Endothelial cell of umbilical vein (primary cell): Measurements from ENCODE around the gene KIF5C. TPM values are rescaled to one million over a fixed set of nuclear protein-coding genes. Genes with fewer than 3 reads are reported as not detected.

ENCODE experiments used
- BruUV-seq: library from RNA; stranded (reverse); fragments of 400-500 nt; replicated peaks from 2 replicates; lab custom pipeline; 2021; lab: Mats Ljungman, UMichigan
- CTCF ChIA-PET: fragments of 300-600, 350-600 bp; sonication (Branson Sonifier 250); formaldehyde crosslinking; loops from one replicate; lab custom pipeline; 2021; ENCODE audit warnings: antibody characterized with exemption, inconsistent platforms; lab: Charles Lee
- POLR2A ChIA-PET: fragments of 300-600, 350-600 bp; sonication (Branson Sonifier 250); formaldehyde crosslinking; loops from one replicate; lab custom pipeline; 2021; ENCODE audit warnings: antibody characterized with exemption, inconsistent platforms; lab: Charles Lee
- DNase-seq: peaks from one replicate; pipeline ENCODE4 v3.0.0-alpha.2; 2011; ENCODE audit warnings: low read depth, low spot score
- FAIRE-seq: peaks from 2 replicates; lab custom pipeline; 2011; peaks lifted over from hg19 to GRCh38; lab: Jason Lieb, UNC
- H2AFZ ChIP-seq: 2 replicates; pipeline ENCODE4 v1.6.0; 2012; ENCODE audit warnings: low read depth, low read length, control low read depth, inconsistent platforms
- H3K27ac ChIP-seq: 2 replicates; pipeline ENCODE4 v1.5.1; 2011; ENCODE audit warnings: low read depth, mild to moderate bottlenecking, control low read depth, low read length, moderate library complexity; ENCODE audit not compliant: insufficient read depth
- H3K27me3 ChIP-seq, 2 experiments: 2 replicates each; pipeline versions ENCODE4 v1.6.0 to v1.6.1; 2011; ENCODE audit warnings: low read length in 2 of 2, mixed read lengths in 1 of 2; ENCODE audit not compliant: control insufficient read depth in 2 of 2, insufficient read depth in 2 of 2
- H3K36me3 ChIP-seq, 2 experiments: 2 replicates in 1 of 2; 3 replicates in 1 of 2; pipeline ENCODE4 v1.5.1; 2011; ENCODE audit warnings: low read length in 2 of 2, mild to moderate bottlenecking in 1 of 2, moderate library complexity in 1 of 2; ENCODE audit not compliant: control insufficient read depth in 2 of 2, insufficient read depth in 2 of 2; ENCODE audit errors: extremely low read depth in 1 of 2
- H3K4me1 ChIP-seq: 3 replicates; pipeline ENCODE4 v1.5.1; 2011; ENCODE audit warnings: mild to moderate bottlenecking, low read length; ENCODE audit not compliant: control insufficient read depth, insufficient read depth; ENCODE audit errors: extremely low read depth
- H3K4me2 ChIP-seq: 2 replicates; pipeline ENCODE4 v1.6.1; 2011; ENCODE audit warnings: low read length, control low read depth, mixed read lengths; ENCODE audit not compliant: insufficient read depth
- H3K4me3 ChIP-seq, 3 experiments: fragments of 200-600 bp in 1 of 3; sonication (generic), shearing (Covaris generic) in 1 of 3; replicated peaks in 1 of 3; 2 replicates each; pipeline ENCODE4 v1.5.1; 2011 to 2016; ENCODE audit warnings: control low read depth in 3 of 3, low read length in 3 of 3, mild to moderate bottlenecking in 2 of 3, inconsistent platforms in 1 of 3, low read depth in 1 of 3, moderate library complexity in 1 of 3; ENCODE audit not compliant: insufficient read depth in 1 of 3
- H3K79me2 ChIP-seq: 2 replicates; pipeline ENCODE4 v1.6.0; 2012; ENCODE audit warnings: low read length, inconsistent platforms; ENCODE audit not compliant: control insufficient read depth, insufficient read depth
- H3K9ac ChIP-seq: replicated peaks from 2 replicates; pipeline ENCODE3; 2011; ENCODE audit warnings: low read length, control low read depth; ENCODE audit not compliant: insufficient read depth; ENCODE audit errors: extremely low read depth
- H3K9me1 ChIP-seq: replicated peaks from 3 replicates; pipeline ENCODE4 v1.6.0; 2011; ENCODE audit warnings: mild to moderate bottlenecking, low read length; ENCODE audit not compliant: control insufficient read depth, insufficient read depth; ENCODE audit errors: extremely low read depth
- H3K9me3 ChIP-seq: replicated peaks from 2 replicates; pipeline ENCODE4 v1.5.1; 2012; ENCODE audit warnings: low read length, inconsistent platforms; ENCODE audit not compliant: control insufficient read depth, insufficient read depth
- H4K20me1 ChIP-seq: replicated peaks from 2 replicates; pipeline ENCODE3; 2011; ENCODE audit warnings: mild to moderate bottlenecking, low read length; ENCODE audit not compliant: control insufficient read depth, insufficient read depth; ENCODE audit errors: extremely low read depth
- CTCF ChIP-seq, 2 donors: IDR thresholded peaks; 1 replicate in 1 of 2; 2 replicates in 1 of 2; pipeline ENCODE4 v1.5.1; 2011; ENCODE audit warnings: low read length in 2 of 2, mild to moderate bottlenecking in 2 of 2, moderate library complexity in 2 of 2, control low read depth in 1 of 2, inconsistent platforms in 1 of 2, low read depth in 1 of 2; ENCODE audit not compliant: insufficient read depth in 1 of 2; ENCODE audit errors: extremely low read depth in 1 of 2
- EZH2 ChIP-seq: IDR thresholded peaks from 2 replicates; pipeline ENCODE4 v1.6.1; 2012; ENCODE audit warnings: borderline replicate concordance, low read depth, mild to moderate bottlenecking, moderate library complexity, low read length, inconsistent platforms; ENCODE audit not compliant: severe bottlenecking
- FOS ChIP-seq: IDR thresholded peaks from 2 replicates; pipeline ENCODE4 v1.6.1; 2011; ENCODE audit warnings: mild to moderate bottlenecking, low read length, moderate library complexity, borderline replicate concordance; ENCODE audit not compliant: insufficient read depth
- GATA2 ChIP-seq: IDR thresholded peaks from 2 replicates; pipeline ENCODE4 v1.7.0; 2011; ENCODE audit warnings: low read depth, mild to moderate bottlenecking, moderate library complexity, mixed read lengths, low read length; ENCODE audit not compliant: insufficient read length, insufficient read depth
- JUN ChIP-seq: IDR thresholded peaks from 2 replicates; pipeline ENCODE4 v1.6.1; 2011; ENCODE audit warnings: borderline replicate concordance, low read depth; ENCODE audit not compliant: insufficient read length, insufficient read depth
- MAX ChIP-seq: IDR thresholded peaks from 2 replicates; pipeline ENCODE4 v1.6.1; 2011; ENCODE audit not compliant: insufficient read depth, insufficient read length
- MYC ChIP-seq: IDR thresholded peaks from one replicate; pipeline ENCODE4 v1.6.1; 2011; ENCODE audit warnings: mild to moderate bottlenecking, low read depth, low read length
- POLR2A ChIP-seq: IDR thresholded peaks from 2 replicates; pipeline ENCODE4 v1.6.1; 2012; ENCODE audit warnings: low read depth, mild to moderate bottlenecking, control low read depth, low read length
- POLR2AphosphoS5 ChIP-seq: IDR thresholded peaks from 2 replicates; pipeline ENCODE4 v1.6.1; 2012; ENCODE audit warnings: low read depth, mild to moderate bottlenecking, control low read depth, low read length, moderate library complexity; ENCODE audit not compliant: insufficient read depth
- dilution Hi-C: fragments of 300-500 bp; cut with MboI; formaldehyde crosslinking; loops from one replicate; pipeline ENCODE4 v1.15.0; 2019; ENCODE audit warnings: low sequenced_read_pairs; ENCODE audit not compliant: extremely low pct_ligation_motif_present
- intact Hi-C: fragments of 100-400 bp; cut with micrococcal nuclease; formaldehyde crosslinking; loops from one replicate; pipeline ENCODE4 v1.10.0; 2022
- polyA plus RNA-seq, 4 experiments: library from polyadenylated mRNA; depleted of rRNA in 3 of 4; stranded (reverse) in 3 of 4; unstranded in 1 of 4; fragments of >200 nt; gene quantifications; 2 replicates each; pipeline versions ENCODE4 v1.2.1 to v1.2.3, GENCODE V29; 2011 to 2012; ENCODE audit warnings: missing spikeins in 1 of 4
- total RNA-seq: library from RNA; stranded (reverse); gene quantifications from 2 replicates; pipeline ENCODE4 v1.2.3, GENCODE V29; 2021

KIF5C gene
- total and polyA plus RNA-seq, 2 donors (not counting 3 experiments of a cell fraction or from before 2014, with no cell fraction given), result 0.01 to 0.55 TPM

GRCh38 chr2:148943097-148943496 lies 68.1 kb downstream of the KIF5C start:
- no peak for FAIRE-seq
- no TSS peak for BruUV-seq
- CTCF ChIA-PET, result no interaction called here

More at GRCh38 chr2:148943097-148943496, 68.1 kb downstream of the KIF5C start:
- DNase-seq, result no peak
- Histone ChIP-seq H2AFZ (no peak overlapping the region), H3K4me1 (no peaks in the 10 kb centered on the region), H3K36me3 (no peaks in the 10 kb centered on the region), H3K4me2 (no peak overlapping the region), H3K79me2 (no peaks in the 10 kb centered on the region), H4K20me1 (no peaks in the 10 kb centered on the region), H3K9me1 (no peaks in the 10 kb centered on the region), H3K27ac (no peak overlapping the region), H3K27me3 (no peaks in the 10 kb centered on the region), H3K4me3 (no peak overlapping the region), H3K9ac (no peak overlapping the region), H3K9me3 (no peaks in the 10 kb centered on the region)
- POLR2A ChIA-PET, result no interaction called here
- TF ChIP-seq POLR2AphosphoS5 (no peak), CTCF (IDR thresholded peaks at IDR 0.05; ENCODE audit: extremely low read depth in 1 of 2, insufficient read depth in 1 of 2, low read depth in 1 of 2, low read length in 2 of 2) (no peak), EZH2 (no peak), FOS (no peak), MAX (no peak), POLR2A (no peak), GATA2 (no peak), MYC (no peak), JUN (no peak)
- dilution Hi-C loops (no loop called here), intact Hi-C loops (no loop called here)
